NK-92 (cell line): ENCODE data around the gene MIER3.

Source experiments
- DNase-seq: peaks from one replicate; lab custom pipeline; 2025; ENCODE audit not compliant: unreplicated experiment; lab: John Stamatoyannopoulos, UW

Gene MIER3

DNA sequence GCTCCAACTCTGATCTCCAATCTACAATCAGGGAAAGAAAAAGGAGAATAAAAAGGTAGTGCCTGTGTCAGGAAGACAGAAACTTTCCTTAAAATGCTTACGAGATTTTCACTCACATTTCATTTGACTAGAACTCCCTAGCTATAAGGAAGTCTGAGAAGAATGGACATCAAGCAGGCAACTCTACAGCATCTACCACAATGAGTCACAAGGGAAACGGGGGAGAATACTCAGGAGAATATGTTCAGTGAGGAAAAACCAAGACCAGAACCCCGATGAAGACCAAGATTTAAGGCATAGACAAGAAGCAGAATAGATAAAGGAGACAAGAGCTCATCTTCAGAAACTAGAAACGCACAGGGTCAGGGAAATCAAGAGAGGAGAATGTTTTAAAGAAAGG lies 51.5 kb downstream of the MIER3 start:
- DNase-seq, result no peak

DNA sequence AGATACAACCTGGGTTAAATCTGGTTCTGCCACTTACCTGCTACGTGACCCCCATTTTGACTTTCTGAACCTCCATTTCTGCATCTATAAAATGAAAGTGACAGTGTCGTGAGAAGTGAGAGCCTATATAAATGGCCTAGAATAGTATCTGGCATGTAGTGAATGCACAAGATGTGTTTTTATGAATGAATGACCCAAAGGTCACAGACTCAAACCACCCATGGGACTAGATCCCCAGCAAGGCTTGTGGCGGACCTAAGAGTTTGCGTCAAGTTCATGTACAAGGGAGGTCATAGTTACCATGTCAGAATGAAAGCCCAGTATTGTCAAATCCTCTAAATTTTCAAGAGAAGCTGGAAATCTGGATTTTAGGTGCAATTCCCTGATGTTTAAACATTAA lies 53.7 kb downstream of the MIER3 start:
- DNase-seq, result no peak

- no peak for DNase-seq
These were observed 55.2 kb downstream of the MIER3 start for GRCh38 chr5:56896763-56897162.

GRCh38 chr5:56893251-56893951 lies 58.5 kb downstream of the MIER3 start:
- no peak for DNase-seq

- no peak for DNase-seq
These were observed 70.4 kb downstream of the MIER3 start for GRCh38 chr5:56881571-56881970.

GRCh38 chr5:56876327-56876726 lies 75.6 kb downstream of the MIER3 start:
- no peak for DNase-seq

DNA sequence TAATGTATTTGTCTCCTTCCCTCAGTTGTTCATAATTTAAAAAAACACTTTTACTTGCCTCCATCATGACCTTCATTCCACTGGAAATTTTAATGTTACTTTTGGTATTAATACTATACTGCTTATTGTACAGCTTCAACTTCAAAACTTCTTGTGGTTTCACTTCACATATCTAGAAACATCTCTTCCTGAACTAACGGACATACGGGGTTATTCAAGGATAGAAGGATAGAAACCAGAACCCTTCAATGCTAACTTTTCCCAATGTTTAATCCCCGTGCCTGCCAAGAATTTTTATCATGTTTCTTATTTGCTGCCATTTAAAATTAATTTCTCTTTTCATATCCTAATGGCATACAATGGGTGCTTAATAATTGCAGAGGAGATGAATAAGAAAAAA lies 78.9 kb downstream of the MIER3 start:
- no peak for DNase-seq

DNA sequence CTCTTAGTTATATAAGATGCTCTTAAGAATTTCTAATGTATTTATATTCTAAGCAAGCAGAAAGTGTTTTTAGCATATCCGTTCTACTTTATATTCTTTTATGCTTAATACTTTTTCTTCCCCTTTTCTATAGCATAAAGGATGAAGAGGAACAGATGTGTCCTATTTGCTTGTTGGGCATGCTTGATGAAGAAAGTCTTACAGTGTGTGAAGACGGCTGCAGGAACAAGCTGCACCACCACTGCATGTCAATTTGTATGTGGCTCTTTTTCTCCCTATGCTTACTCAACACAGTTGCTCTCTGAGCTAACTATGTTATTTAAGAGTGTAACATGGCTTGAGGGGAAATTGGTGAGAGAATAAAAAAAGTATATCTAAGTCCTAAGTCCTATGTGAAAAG lies 80.1 kb downstream of the MIER3 start:
- DNase-seq, result no peak
